Mammary epithelial cell (primary cell): Measurements from ENCODE around the gene GRWD1.

Experiments
- CTCF ChIP-seq, 2 donors: IDR thresholded peaks in 1 of 2; conservative IDR thresholded peaks in 1 of 2; 2 replicates each; pipeline ENCODE4 v1.5.1; 2011 to 2012; ENCODE audit warnings: inconsistent platforms in 2 of 2, low read length in 2 of 2, mild to moderate bottlenecking in 2 of 2, control low read depth in 1 of 2, low read depth in 1 of 2; ENCODE audit not compliant: insufficient read depth in 1 of 2; ENCODE audit errors: extremely low read depth in 1 of 2
- EZH2 ChIP-seq: IDR thresholded peaks from 2 replicates; pipeline ENCODE4 v1.6.1; 2012; ENCODE audit warnings: low read length, inconsistent platforms, borderline replicate concordance

- no peak for TF ChIP-seq CTCF (conservative IDR thresholded peaks at IDR 0.05 in 1 of 2, IDR thresholded peaks at IDR 0.05 in 1 of 2; ENCODE audit: extremely low read depth in 1 of 2, insufficient read depth in 1 of 2, low read depth in 1 of 2, low read length in 2 of 2)
- no peak for TF ChIP-seq EZH2
These were observed 25.1 kb downstream of the GRWD1 start for GRCh38 chr19:48470856-48471255.
